ENCODE data around the gene NEO1. TPM values are rescaled to one million over a fixed set of nuclear protein-coding genes. Genes with fewer than 3 reads are reported as not detected.

Gene NEO1
- total and polyA plus RNA-seq, 7 experiments from 2014 or later = 1.4 to 9.5 (median 6.4) TPM

GRCh38 chr15:73009066-73010056 lies 42.9 kb upstream of the NEO1 start:
- H3K27ac Mint-ChIP-seq = no peak overlapping the region
- peaks cover 22 to 39% (median 24%) of the 10 kb centered on the region in 5 donors for H3K27me3 Mint-ChIP-seq

DNA sequence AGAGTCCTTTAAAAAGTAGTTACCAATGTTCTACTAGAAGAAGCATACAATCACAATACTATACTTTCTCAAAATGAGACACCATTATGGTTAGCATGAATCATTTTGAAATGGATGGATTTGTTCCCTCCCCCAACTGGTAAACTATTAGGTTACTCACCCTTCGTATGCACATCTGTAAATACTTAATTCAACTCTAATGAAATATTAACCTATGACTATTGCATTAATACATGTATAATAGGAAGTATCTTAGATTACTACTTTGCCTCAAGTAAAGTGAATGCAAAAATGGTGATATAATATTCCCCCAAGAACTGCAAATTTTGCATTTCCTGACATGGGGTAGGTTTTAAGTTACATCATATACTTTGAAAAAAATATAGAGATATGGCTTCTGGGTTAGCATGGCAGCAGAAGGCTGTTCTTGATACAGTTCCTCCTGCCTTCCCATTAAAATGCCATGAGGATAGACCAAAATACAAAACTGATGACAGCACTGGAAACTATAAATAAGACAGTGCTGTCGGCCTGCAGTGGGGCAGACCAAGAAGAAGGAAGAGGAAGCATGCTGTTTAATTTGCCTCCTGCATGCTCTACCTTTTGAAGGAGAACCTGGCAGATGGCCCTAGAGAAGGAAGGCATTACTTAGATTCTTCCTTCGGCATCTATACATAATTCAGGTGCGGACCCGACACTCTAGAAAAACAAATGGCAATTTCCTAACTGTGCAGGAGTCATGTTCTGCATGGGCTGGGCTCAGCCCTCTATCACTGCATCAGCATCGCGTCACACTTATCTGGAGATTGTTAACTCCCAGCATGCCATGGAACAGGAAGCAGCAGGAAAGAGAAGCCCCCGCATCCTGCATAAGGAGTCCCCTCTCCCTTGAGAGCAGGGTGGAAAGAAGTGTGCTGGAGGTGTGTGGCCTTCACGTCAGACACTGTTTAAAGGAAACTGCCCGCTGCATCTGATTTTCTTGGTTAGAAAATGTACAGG lies 41.8 kb upstream of the NEO1 start:
- peaks cover 0 to 2% (median 0%) of the 10 kb centered on the region in 11 donors for H3K9me3 Mint-ChIP-seq
- intact Hi-C loops (cut with micrococcal nuclease) = no loop called here
- no peak for ATAC-seq

More at GRCh38 chr15:73009066-73010056, 42.9 kb upstream of the NEO1 start:
- Mint-ChIP-seq H3K9me3 (peaks cover 0 to 3% (median 0%) of the 10 kb centered on the region in 11 donors), H3K4me3 (no peak overlapping the region), H3K36me3 (no peaks in the 10 kb centered on the region), H3K4me1 (no peaks in the 10 kb centered on the region)
- no peaks in the 10 kb centered on the region for H3K36me3 ChIP-seq (ENCODE audit: control insufficient read depth in 2 of 3, insufficient read depth in 3 of 3, low read length in 3 of 3)
- H3K27ac ChIP-seq (ENCODE audit: low read depth, low read length) = no peak overlapping the region
- ATAC-seq (no peak), DNase-seq (no peak)
- POLR2A ChIA-PET = no interaction called here
- no peaks in the 10 kb centered on the region for H3K9me3 ChIP-seq (ENCODE audit: control insufficient read depth in 2 of 3, low read length in 3 of 3)
- H3K27me3 ChIP-seq (ENCODE audit: control insufficient read depth in 2 of 2, insufficient read depth in 2 of 2, low read length in 2 of 2) = no peaks in the 10 kb centered on the region
- intact Hi-C loops (cut with micrococcal nuclease) = no loop called here
- H3K4me1 ChIP-seq (ENCODE audit: control insufficient read depth in 2 of 2, insufficient read depth in 2 of 2, low read length in 2 of 2) = no peaks in the 10 kb centered on the region
- H3K4me3 ChIP-seq (ENCODE audit: low read length) = no peak overlapping the region
- CTCF ChIA-PET = no interaction called here

GRCh38 chr15:73014904-73015303 lies 37.4 kb upstream of the NEO1 start:
- Mint-ChIP-seq H3K9me3 (no peaks in the 10 kb centered on the region), H3K4me1 (peaks cover 0 to 5% (median 0%) of the 10 kb centered on the region in 7 donors), H3K4me3 (no peak overlapping the region), H3K27me3 (peaks cover 0 to 17% (median 9%) of the 10 kb centered on the region in 5 donors), H3K27ac (no peak overlapping the region), H3K36me3 (no peaks in the 10 kb centered on the region)
- H3K36me3 ChIP-seq (ENCODE audit: control insufficient read depth in 2 of 3, insufficient read depth in 3 of 3, low read length in 3 of 3) = no peaks in the 10 kb centered on the region
- intact Hi-C loops (cut with micrococcal nuclease) = no loop called here
- no peak for DNase-seq
- H3K9me3 ChIP-seq (ENCODE audit: control insufficient read depth in 2 of 3, low read length in 3 of 3) = no peaks in the 10 kb centered on the region
- no peak for ATAC-seq
- ChIA-PET POLR2A (no interaction called here), CTCF (interaction anchor here (0.7 kb wide), 2 partner anchors 69 to 202 kb away, joined by 3 read pairs; no protein-coding TSS in a partner anchor)
- H3K27me3 ChIP-seq (ENCODE audit: control insufficient read depth in 2 of 2, insufficient read depth in 2 of 2, low read length in 2 of 2) = no peaks in the 10 kb centered on the region
- no peaks in the 10 kb centered on the region for H3K4me1 ChIP-seq (ENCODE audit: control insufficient read depth in 2 of 2, insufficient read depth in 2 of 2, low read length in 2 of 2)
- no peak overlapping the region for H3K4me3 ChIP-seq (ENCODE audit: low read length)
- no peak overlapping the region for H3K27ac ChIP-seq (ENCODE audit: low read depth, low read length)

More for the DNA sequence above, 41.8 kb upstream of the NEO1 start:
- Mint-ChIP-seq H3K4me1 (peaks cover 0 to 1% (median 0%) of the 10 kb centered on the region in 7 donors), H3K4me3 (no peak overlapping the region), H3K27ac (no peak overlapping the region), H3K36me3 (no peaks in the 10 kb centered on the region), H3K27me3 (peaks cover 14 to 28% (median 24%) of the 10 kb centered on the region in 5 donors)
- POLR2A ChIA-PET = no interaction called here
- H3K36me3 ChIP-seq (ENCODE audit: control insufficient read depth in 2 of 3, insufficient read depth in 3 of 3, low read length in 3 of 3) = no peaks in the 10 kb centered on the region
- H3K4me3 ChIP-seq (ENCODE audit: low read length) = no peak overlapping the region
- H3K27me3 ChIP-seq (ENCODE audit: control insufficient read depth in 2 of 2, insufficient read depth in 2 of 2, low read length in 2 of 2) = no peaks in the 10 kb centered on the region
- H3K9me3 ChIP-seq (ENCODE audit: control insufficient read depth in 2 of 3, low read length in 3 of 3) = no peaks in the 10 kb centered on the region
- no peak overlapping the region for H3K27ac ChIP-seq (ENCODE audit: low read depth, low read length)
- CTCF ChIA-PET = no interaction called here
- no peak for DNase-seq
- no peaks in the 10 kb centered on the region for H3K4me1 ChIP-seq (ENCODE audit: control insufficient read depth in 2 of 2, insufficient read depth in 2 of 2, low read length in 2 of 2)

GRCh38 chr15:73015493-73015892 lies 36.8 kb upstream of the NEO1 start:
- Mint-ChIP-seq H3K4me3 (no peak overlapping the region), H3K9me3 (no peaks in the 10 kb centered on the region), H3K36me3 (no peaks in the 10 kb centered on the region), H3K27me3 (peaks cover 4 to 19% (median 11%) of the 10 kb centered on the region in 5 donors), H3K27ac (no peak overlapping the region), H3K4me1 (peaks cover 0 to 5% (median 0%) of the 10 kb centered on the region in 7 donors)
- POLR2A ChIA-PET = no interaction called here
- DNase-seq (no peak), ATAC-seq (no peak)
- H3K9me3 ChIP-seq (ENCODE audit: control insufficient read depth in 2 of 3, low read length in 3 of 3) = no peaks in the 10 kb centered on the region
- CTCF ChIA-PET = interaction anchor here (0.7 kb wide), 1 partner anchor 68 kb away, joined by 3 read pairs; no protein-coding TSS in a partner anchor
- no peak overlapping the region for H3K27ac ChIP-seq (ENCODE audit: low read depth, low read length)
- intact Hi-C loops (cut with micrococcal nuclease) = no loop called here
- no peaks in the 10 kb centered on the region for H3K4me1 ChIP-seq (ENCODE audit: control insufficient read depth in 2 of 2, insufficient read depth in 2 of 2, low read length in 2 of 2)
- no peak overlapping the region for H3K4me3 ChIP-seq (ENCODE audit: low read length)
- no peaks in the 10 kb centered on the region for H3K27me3 ChIP-seq (ENCODE audit: control insufficient read depth in 2 of 2, insufficient read depth in 2 of 2, low read length in 2 of 2)
- H3K36me3 ChIP-seq (ENCODE audit: control insufficient read depth in 2 of 3, insufficient read depth in 3 of 3, low read length in 3 of 3) = no peaks in the 10 kb centered on the region

DNA sequence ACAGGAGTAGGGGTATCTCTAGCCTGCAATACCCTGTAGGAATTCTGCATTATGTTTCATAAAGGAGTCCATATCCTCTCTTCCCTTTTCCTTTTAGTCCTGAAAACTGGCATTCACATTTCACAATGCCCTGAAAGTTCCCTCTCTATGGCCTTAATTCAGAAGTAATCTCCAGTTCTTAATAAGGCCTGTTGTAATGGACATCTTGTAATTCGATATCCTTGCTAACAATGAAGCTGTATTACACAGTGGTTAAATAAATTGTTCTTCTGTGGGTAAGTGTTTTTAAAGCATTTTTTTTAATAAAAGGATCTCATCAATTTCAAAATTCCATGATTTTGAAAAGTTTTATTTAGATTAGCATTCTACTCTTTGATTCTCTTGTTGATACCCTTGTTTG lies 34.3 kb upstream of the NEO1 start:
- Mint-ChIP-seq H3K36me3 (no peaks in the 10 kb centered on the region), H3K27ac (no peak overlapping the region), H3K4me1 (peaks cover 0 to 5% (median 0%) of the 10 kb centered on the region in 7 donors), H3K4me3 (no peak overlapping the region), H3K27me3 (peaks cover 12 to 34% (median 20%) of the 10 kb centered on the region in 5 donors), H3K9me3 (no peaks in the 10 kb centered on the region)
- no peaks in the 10 kb centered on the region for H3K9me3 ChIP-seq (ENCODE audit: control insufficient read depth in 2 of 3, low read length in 3 of 3)
- no peaks in the 10 kb centered on the region for H3K4me1 ChIP-seq (ENCODE audit: control insufficient read depth in 2 of 2, insufficient read depth in 2 of 2, low read length in 2 of 2)
- no peak overlapping the region for H3K27ac ChIP-seq (ENCODE audit: low read depth, low read length)
- ChIA-PET CTCF (no interaction called here), POLR2A (interaction anchor here (0.8 kb wide), 1 partner anchor 926 kb away, joined by 3 read pairs; no protein-coding TSS in a partner anchor)
- no peaks in the 10 kb centered on the region for H3K27me3 ChIP-seq (ENCODE audit: control insufficient read depth in 2 of 2, insufficient read depth in 2 of 2, low read length in 2 of 2)
- DNase-seq = no peak
- no peak overlapping the region for H3K4me3 ChIP-seq (ENCODE audit: low read length)
- no peaks in the 10 kb centered on the region for H3K36me3 ChIP-seq (ENCODE audit: control insufficient read depth in 2 of 3, insufficient read depth in 3 of 3, low read length in 3 of 3)
- intact Hi-C loops (cut with micrococcal nuclease) = no loop called here
- no peak for ATAC-seq

GRCh38 chr15:73019154-73019553 lies 33.1 kb upstream of the NEO1 start:
- CTCF ChIA-PET = no interaction called here
- no peaks in the 10 kb centered on the region for H3K36me3 Mint-ChIP-seq
- no peak overlapping the region for H3K27ac Mint-ChIP-seq

More at GRCh38 chr15:73019154-73019553, 33.1 kb upstream of the NEO1 start:
- peaks cover 12 to 34% (median 19%) of the 10 kb centered on the region in 5 donors for H3K27me3 Mint-ChIP-seq
- no peak for ATAC-seq
- no peaks in the 10 kb centered on the region for H3K27me3 ChIP-seq (ENCODE audit: control insufficient read depth in 2 of 2, insufficient read depth in 2 of 2, low read length in 2 of 2)
- intact Hi-C loops (cut with micrococcal nuclease) = no loop called here
- POLR2A ChIA-PET = no interaction called here
- no peaks in the 10 kb centered on the region for H3K9me3 Mint-ChIP-seq
- no peaks in the 10 kb centered on the region for H3K4me1 ChIP-seq (ENCODE audit: control insufficient read depth in 2 of 2, insufficient read depth in 2 of 2, low read length in 2 of 2)
- peaks cover 0 to 5% (median 0%) of the 10 kb centered on the region in 7 donors for H3K4me1 Mint-ChIP-seq
- no peaks in the 10 kb centered on the region for H3K9me3 ChIP-seq (ENCODE audit: control insufficient read depth in 2 of 3, low read length in 3 of 3)
- no peak for DNase-seq
- no peaks in the 10 kb centered on the region for H3K36me3 ChIP-seq (ENCODE audit: control insufficient read depth in 2 of 3, insufficient read depth in 3 of 3, low read length in 3 of 3)
- no peak overlapping the region for H3K4me3 ChIP-seq (ENCODE audit: low read length)
- no peak overlapping the region for H3K4me3 Mint-ChIP-seq
- H3K27ac ChIP-seq (ENCODE audit: low read depth, low read length) = no peak overlapping the region
